SK-N-SH treated with all-trans-retinoic acid at 6 μM for 48 hours (cell line): ENCODE results near the gene FGFR3.
A peak's percentile ranks its signal among the peaks of the same experiment; 100 is the strongest.

Experiments used
- ATAC-seq: fragments of 200-7000 bp; cut with Tn5 transposase; 3 replicates; pipeline ENCODE4 v1.9.1; 2020; ENCODE audit warnings: mild to moderate bottlenecking, moderate library complexity
- ARNTL ChIP-seq: fragments of 450-650 bp; formaldehyde crosslinking; IDR thresholded peaks from 2 replicates; pipeline ENCODE4 v1.5.0; 2020; ENCODE audit warnings: low read depth, mild to moderate bottlenecking, moderate library complexity, borderline replicate concordance
- BACH2 ChIP-seq: fragments of 250-450 bp; sonication (Bioruptor Pico); IDR thresholded peaks from 2 replicates; pipeline ENCODE4 v1.9.0; 2021; ENCODE audit warnings: mild to moderate bottlenecking, borderline replicate concordance
- CREB5 ChIP-seq: fragments of 250-450 bp; sonication (Bioruptor Pico); IDR thresholded peaks from 2 replicates; pipeline ENCODE4 v1.5.1; 2020; ENCODE audit warnings: low read depth, mild to moderate bottlenecking, moderate library complexity
- CSDC2 ChIP-seq: fragments of 250-450 bp; sonication (Bioruptor Pico); IDR thresholded peaks from 2 replicates; pipeline ENCODE4 v1.5.0; 2020; ENCODE audit warnings: mild to moderate bottlenecking, moderate library complexity
- CSRNP3 ChIP-seq: fragments of 250-450 bp; sonication (Bioruptor Pico); IDR thresholded peaks from 2 replicates; pipeline ENCODE4 v1.5.1; 2021; ENCODE audit warnings: mild to moderate bottlenecking, moderate library complexity
- GLIS3 ChIP-seq: fragments of 250-450 bp; sonication (Bioruptor Pico); IDR thresholded peaks from 2 replicates; pipeline ENCODE4 v1.5.0; 2020; ENCODE audit warnings: mild to moderate bottlenecking, moderate library complexity
- OSR1 ChIP-seq: fragments of 250-450 bp; sonication (Bioruptor Pico); IDR thresholded peaks from 2 replicates; pipeline ENCODE4 v1.8.0; 2022; ENCODE audit warnings: moderate library complexity, mild to moderate bottlenecking, inconsistent platforms
- PATZ1 ChIP-seq: fragments of 250-450 bp; sonication (Bioruptor Pico); IDR thresholded peaks from 2 replicates; pipeline ENCODE4 v1.8.0; 2020; ENCODE audit warnings: mild to moderate bottlenecking, moderate library complexity, borderline replicate concordance
- POU6F1 ChIP-seq: fragments of 250-450 bp; sonication (Bioruptor Pico); IDR thresholded peaks from 2 replicates; pipeline ENCODE4 v1.8.0; 2021; ENCODE audit warnings: low read depth, mild to moderate bottlenecking, moderate library complexity, borderline replicate concordance
- PPARA ChIP-seq: fragments of 250-450 bp; sonication (Bioruptor Pico); IDR thresholded peaks from 2 replicates; pipeline ENCODE4 v1.5.0; 2020; ENCODE audit warnings: mild to moderate bottlenecking, borderline replicate concordance
- RARB ChIP-seq: fragments of 250-450 bp; sonication (Bioruptor Pico); IDR thresholded peaks from 2 replicates; pipeline ENCODE4 v1.8.0; 2021; ENCODE audit warnings: mild to moderate bottlenecking, moderate library complexity
- SNAI2 ChIP-seq: fragments of 250-450 bp; sonication (Bioruptor Pico); IDR thresholded peaks from 2 replicates; pipeline ENCODE4 v1.5.0; 2020; ENCODE audit warnings: mild to moderate bottlenecking, moderate library complexity
- TCF4 ChIP-seq: fragments of 250-450 bp; sonication (Bioruptor Pico); IDR thresholded peaks from 2 replicates; pipeline ENCODE4 v1.8.0; 2021; ENCODE audit warnings: mild to moderate bottlenecking, moderate library complexity, borderline replicate concordance
- TOX ChIP-seq: fragments of 250-450 bp; sonication (Bioruptor Pico); IDR thresholded peaks from 2 replicates; pipeline ENCODE4 v1.8.0; 2021; ENCODE audit warnings: mild to moderate bottlenecking, moderate library complexity, borderline replicate concordance
- TSHZ2 ChIP-seq: fragments of 250-450 bp; sonication (Bioruptor Pico); IDR thresholded peaks from 2 replicates; pipeline ENCODE4 v1.5.0; 2020; ENCODE audit warnings: mild to moderate bottlenecking, moderate library complexity
- ZC3H10 ChIP-seq: fragments of 250-450 bp; sonication (Bioruptor Pico); IDR thresholded peaks from 2 replicates; pipeline ENCODE4 v1.5.1; 2021; ENCODE audit warnings: mild to moderate bottlenecking, moderate library complexity
- ZFP3 ChIP-seq: fragments of 250-450 bp; sonication (Bioruptor Pico); IDR thresholded peaks from 2 replicates; pipeline ENCODE4 v1.5.0; 2020; ENCODE audit warnings: mild to moderate bottlenecking, moderate library complexity
- ZFP30 ChIP-seq: fragments of 450-650 bp; formaldehyde crosslinking; IDR thresholded peaks from 2 replicates; pipeline ENCODE4 v1.5.0; 2022; ENCODE audit warnings: mild to moderate bottlenecking, moderate library complexity
- ZNF565 ChIP-seq: fragments of 450-650 bp; formaldehyde crosslinking; conservative IDR thresholded peaks from 2 replicates; pipeline ENCODE4 v1.5.0; 2020; ENCODE audit warnings: low read depth, mild to moderate bottlenecking, moderate library complexity

The FGFR3 gene

GRCh38 chr4:1772853-1773538 is 20.1 kb upstream of the FGFR3 start:
- peak; percentile 5; the same call in 1 of the 3 replicates for ATAC-seq
- TF ChIP-seq TSHZ2 (CRISPR knock-in tag) (no peak), POU6F1 (CRISPR knock-in tag) (no peak), ZNF565 (CRISPR knock-in tag) (no peak), PATZ1 (CRISPR knock-in tag) (no peak), CREB5 (no peak), ZFP3 (no peak), GLIS3 (CRISPR knock-in tag) (no peak), ZFP30 (no peak), CSDC2 (CRISPR knock-in tag) (no peak), ARNTL (no peak), OSR1 (CRISPR knock-in tag) (no peak), PPARA (CRISPR knock-in tag) (no peak)

GRCh38 chr4:1773754-1774153 is 19.3 kb upstream of the FGFR3 start:
- no peak for TF ChIP-seq ZC3H10 (CRISPR knock-in tag)
- TF ChIP-seq PPARA (CRISPR knock-in tag), result no peak
- TF ChIP-seq RARB (CRISPR knock-in tag), result no peak
- no peak for TF ChIP-seq CREB5
- no peak for TF ChIP-seq TSHZ2 (CRISPR knock-in tag)
- TF ChIP-seq CSRNP3 (CRISPR knock-in tag), result no peak
- TF ChIP-seq GLIS3 (CRISPR knock-in tag), result no peak
- TF ChIP-seq ZNF565 (CRISPR knock-in tag), result no peak
- no peak for TF ChIP-seq SNAI2
- no peak for TF ChIP-seq CSDC2 (CRISPR knock-in tag)
- no peak for TF ChIP-seq ZFP30
- no peak for TF ChIP-seq TCF4
- TF ChIP-seq TOX, result no peak
- TF ChIP-seq ZFP3, result no peak
- TF ChIP-seq POU6F1 (CRISPR knock-in tag), result no peak
- no peak for TF ChIP-seq BACH2 (CRISPR knock-in tag)
- TF ChIP-seq PATZ1 (CRISPR knock-in tag), result no peak
- no peak for ATAC-seq
